Activated naive CD4-positive, alpha-beta T cell treated with anti-CD3 and anti-CD28 coated beads for 36 hours (primary cell): ENCODE measurements around the gene RNPEP. TPM values are rescaled to one million over a fixed set of nuclear protein-coding genes. Genes with fewer than 3 reads are reported as not detected.
"Not testable (repeated sequence)": the region's sequence is repeated elsewhere in the genome, so short reads cannot be mapped to it uniquely, and the experiment has no call there.

Experiments
- CTCF ChIA-PET: fragments of 350-600 bp; sonication (Branson Sonifier 250); formaldehyde crosslinking; loops from one replicate; lab custom pipeline; 2021; ENCODE audit warnings: antibody characterized with exemption; lab: Charles Lee
- DNase-seq: peaks from one replicate; pipeline ENCODE4 v3.0.0-alpha.2; 2020
- H3K27ac Mint-ChIP-seq: one replicate; pipeline ENCODE4 v1.8.0; 2021; ENCODE audit warnings: mild to moderate bottlenecking, mixed read lengths
- H3K27me3 Mint-ChIP-seq: one replicate; pipeline ENCODE4 v1.8.0; 2021; ENCODE audit warnings: low read depth, mixed read lengths
- H3K36me3 Mint-ChIP-seq: one replicate; pipeline ENCODE4 v1.8.0; 2021; ENCODE audit warnings: low read depth, mixed read lengths
- H3K4me1 Mint-ChIP-seq: one replicate; pipeline ENCODE4 v1.8.0; 2021; ENCODE audit warnings: low read depth, mixed read lengths
- H3K4me3 Mint-ChIP-seq: one replicate; pipeline ENCODE4 v1.8.0; 2021; ENCODE audit warnings: mild to moderate bottlenecking, moderate library complexity, mixed read lengths
- H3K9me3 Mint-ChIP-seq: one replicate; pipeline ENCODE4 v1.8.0; 2021; ENCODE audit warnings: mixed read lengths
- intact Hi-C: fragments of 100-400 bp; cut with micrococcal nuclease; formaldehyde crosslinking; loops from one replicate; pipeline ENCODE4 v1.15.1; 2023
- total RNA-seq, 2 experiments: library from RNA; stranded (reverse); gene quantifications; one replicate each; pipeline ENCODE4 v1.2.3, GENCODE V29; 2021

The RNPEP gene
- total RNA-seq: 10 to 100 TPM; 43.4 to 44.4 TPM

- Mint-ChIP-seq H3K4me1 (peaks cover 17% of the 10 kb centered on the region), H3K36me3 (peaks cover 2% of the 10 kb centered on the region), H3K9me3 (no peaks in the 10 kb centered on the region), H3K27ac (peak within 1 kb of the TSS; percentile 69), H3K27me3 (no peaks in the 10 kb centered on the region), H3K4me3 (peak within 1 kb of the TSS; percentile 92)
- intact Hi-C loops: loop anchor here (1.0 kb wide), 2 partner anchors 28 to 86 kb away; partner anchors contain the start of gene TIMM17A
- CTCF ChIA-PET: interaction anchor here (1.9 to 4.9 kb wide), 4 partner anchors 10 to 153 kb away, joined by 5 to 28 read pairs (median 10); no protein-coding TSS in a partner anchor
- DNase-seq: peak; percentile 57
Measured at GRCh38 chr1:201982623-201983379, at the start of gene RNPEP. Gene RNPEP (plus strand): TSS chr1:201982648. CDS start chr1:201982667, 19 bp downstream.

- Mint-ChIP-seq H3K27me3 (peaks cover 12% of the 10 kb centered on the region), H3K4me1 (no peaks in the 10 kb centered on the region), H3K27ac (no peak overlapping the region), H3K4me3 (no peak overlapping the region), H3K9me3 (no peaks in the 10 kb centered on the region), H3K36me3 (no peaks in the 10 kb centered on the region)
- DNase-seq: no peak
- CTCF ChIA-PET: no interaction called here
- intact Hi-C loops: no loop called here
Measured at GRCh38 chr1:201933840-201934430, 48.5 kb upstream of the RNPEP start.

GRCh38 chr1:201937624-201938213, 44.7 kb upstream of the RNPEP start:
- H3K9me3 Mint-ChIP-seq: no peaks in the 10 kb centered on the region
- DNase-seq: no peak
- H3K27me3 Mint-ChIP-seq: peaks cover 12% of the 10 kb centered on the region
- no peaks in the 10 kb centered on the region for H3K4me1 Mint-ChIP-seq
- intact Hi-C loops: no loop called here
- H3K27ac Mint-ChIP-seq: no peak overlapping the region
- CTCF ChIA-PET: interaction anchor here (0.6 to 1.2 kb wide), 3 partner anchors 14 to 229 kb away, joined by 3 to 4 read pairs (median 3); no protein-coding TSS in a partner anchor
- H3K36me3 Mint-ChIP-seq: no peaks in the 10 kb centered on the region
- H3K4me3 Mint-ChIP-seq: no peak overlapping the region

GRCh38 chr1:201938440-201939035, 43.9 kb upstream of the RNPEP start:
- DNase-seq: no peak
- CTCF ChIA-PET: interaction anchor here (0.5 to 1.3 kb wide), 3 partner anchors 13 to 43 kb away, joined by 3 to 4 read pairs (median 3); no protein-coding TSS in a partner anchor
- H3K27me3 Mint-ChIP-seq: peaks cover 12% of the 10 kb centered on the region
- intact Hi-C loops: no loop called here
- H3K4me3 Mint-ChIP-seq: no peak overlapping the region
- H3K36me3 Mint-ChIP-seq: no peaks in the 10 kb centered on the region
- H3K9me3 Mint-ChIP-seq: no peaks in the 10 kb centered on the region
- H3K4me1 Mint-ChIP-seq: no peaks in the 10 kb centered on the region
- no peak overlapping the region for H3K27ac Mint-ChIP-seq

GRCh38 chr1:201939148-201939547, 43.3 kb upstream of the RNPEP start:
- peaks cover 16% of the 10 kb centered on the region for H3K27me3 Mint-ChIP-seq
- H3K9me3 Mint-ChIP-seq: no peaks in the 10 kb centered on the region
- no peak overlapping the region for H3K27ac Mint-ChIP-seq
- no peaks in the 10 kb centered on the region for H3K4me1 Mint-ChIP-seq
- intact Hi-C loops: no loop called here
- CTCF ChIA-PET: interaction anchor here (0.5 to 1.3 kb wide), 3 partner anchors 29 to 43 kb away, joined by 3 read pairs; no protein-coding TSS in a partner anchor
- DNase-seq: no peak
- H3K36me3 Mint-ChIP-seq: no peaks in the 10 kb centered on the region
- H3K4me3 Mint-ChIP-seq: no peak overlapping the region

GRCh38 chr1:201939574-201939973, 42.9 kb upstream of the RNPEP start:
- H3K9me3 Mint-ChIP-seq: no peaks in the 10 kb centered on the region
- DNase-seq: no peak
- CTCF ChIA-PET: interaction anchor here (0.7 to 1.3 kb wide), 2 partner anchors 31 to 44 kb away, joined by 3 read pairs; no protein-coding TSS in a partner anchor
- no peak overlapping the region for H3K4me3 Mint-ChIP-seq
- no peak overlapping the region for H3K27ac Mint-ChIP-seq
- H3K27me3 Mint-ChIP-seq: peaks cover 17% of the 10 kb centered on the region
- intact Hi-C loops: no loop called here
- H3K4me1 Mint-ChIP-seq: no peaks in the 10 kb centered on the region
- H3K36me3 Mint-ChIP-seq: no peaks in the 10 kb centered on the region

- not testable (repeated sequence) for H3K27ac Mint-ChIP-seq
- H3K27me3 Mint-ChIP-seq: peaks cover 19% of the 10 kb centered on the region
Measured at GRCh38 chr1:201940316-201940715, 42.1 kb upstream of the RNPEP start.

GRCh38 chr1:201941420-201942128, 40.9 kb upstream of the RNPEP start:
- Mint-ChIP-seq H3K27ac (no peak overlapping the region), H3K27me3 (peaks cover 28% of the 10 kb centered on the region), H3K4me1 (peaks cover 12% of the 10 kb centered on the region), H3K4me3 (no peak overlapping the region), H3K36me3 (no peaks in the 10 kb centered on the region), H3K9me3 (no peaks in the 10 kb centered on the region)
- CTCF ChIA-PET: interaction anchor here (0.5 kb wide), 1 partner anchor 73 kb away, joined by 5 read pairs; no protein-coding TSS in a partner anchor
- no peak for DNase-seq
- intact Hi-C loops: no loop called here

More at GRCh38 chr1:201940316-201940715, 42.1 kb upstream of the RNPEP start:
- H3K9me3 Mint-ChIP-seq, H3K4me3 Mint-ChIP-seq, DNase-seq, intact Hi-C loops, H3K36me3 Mint-ChIP-seq, H3K4me1 Mint-ChIP-seq: not testable (repeated sequence)
- CTCF ChIA-PET: interaction anchor here (0.6 kb wide), 1 partner anchor 203 kb away, joined by 4 read pairs; no protein-coding TSS in a partner anchor

- no peak for DNase-seq
- Mint-ChIP-seq H3K27me3 (peaks cover 33% of the 10 kb centered on the region), H3K9me3 (no peaks in the 10 kb centered on the region), H3K27ac (no peak overlapping the region), H3K36me3 (no peaks in the 10 kb centered on the region), H3K4me3 (no peak overlapping the region), H3K4me1 (peaks cover 15% of the 10 kb centered on the region)
- CTCF ChIA-PET: interaction anchor here (0.5 kb wide), 1 partner anchor 74 kb away, joined by 5 read pairs; no protein-coding TSS in a partner anchor
- intact Hi-C loops: no loop called here
Measured at GRCh38 chr1:201942129-201942495, 40.3 kb upstream of the RNPEP start.

GRCh38 chr1:201944002-201944401, 38.4 kb upstream of the RNPEP start:
- intact Hi-C loops: no loop called here
- no peak for DNase-seq
- no peak overlapping the region for H3K4me3 Mint-ChIP-seq
- CTCF ChIA-PET: interaction anchor here (3.4 kb wide), 1 partner anchor 48 kb away, joined by 17 read pairs; no protein-coding TSS in a partner anchor
- peaks cover 39% of the 10 kb centered on the region for H3K27me3 Mint-ChIP-seq
- H3K36me3 Mint-ChIP-seq: no peaks in the 10 kb centered on the region
- peaks cover 15% of the 10 kb centered on the region for H3K4me1 Mint-ChIP-seq
- no peaks in the 10 kb centered on the region for H3K9me3 Mint-ChIP-seq
- H3K27ac Mint-ChIP-seq: no peak overlapping the region

- Mint-ChIP-seq H3K27ac (no peak overlapping the region), H3K36me3 (no peaks in the 10 kb centered on the region), H3K4me3 (no peak overlapping the region), H3K9me3 (no peaks in the 10 kb centered on the region), H3K4me1 (peaks cover 15% of the 10 kb centered on the region), H3K27me3 (peaks cover 39% of the 10 kb centered on the region)
- intact Hi-C loops: no loop called here
- no peak for DNase-seq
- CTCF ChIA-PET: interaction anchor here (3.4 kb wide), 1 partner anchor 49 kb away, joined by 17 read pairs; no protein-coding TSS in a partner anchor
Measured at GRCh38 chr1:201944639-201945038, 37.8 kb upstream of the RNPEP start.
